IMR-90 (cell line): ENCODE measurements around the gene AXIN1.

Experiments used
- POLR2A ChIP-seq: IDR thresholded peaks from 2 replicates; pipeline ENCODE4 v1.6.1; 2012; ENCODE audit warnings: mild to moderate bottlenecking, low read depth, low read length
- RAD21 ChIP-seq: IDR thresholded peaks from 2 replicates; pipeline ENCODE4 v1.6.1; 2012; ENCODE audit warnings: low read length, improper control_type of control experiment
- TF ChIP-seq, protein P1 (sequence below): conservative IDR thresholded peaks from 2 replicates; pipeline ENCODE4 v1.5.1; 2012; ENCODE audit warnings: mild to moderate bottlenecking, low read depth, low read length, improper control_type of control experiment

DNA sequence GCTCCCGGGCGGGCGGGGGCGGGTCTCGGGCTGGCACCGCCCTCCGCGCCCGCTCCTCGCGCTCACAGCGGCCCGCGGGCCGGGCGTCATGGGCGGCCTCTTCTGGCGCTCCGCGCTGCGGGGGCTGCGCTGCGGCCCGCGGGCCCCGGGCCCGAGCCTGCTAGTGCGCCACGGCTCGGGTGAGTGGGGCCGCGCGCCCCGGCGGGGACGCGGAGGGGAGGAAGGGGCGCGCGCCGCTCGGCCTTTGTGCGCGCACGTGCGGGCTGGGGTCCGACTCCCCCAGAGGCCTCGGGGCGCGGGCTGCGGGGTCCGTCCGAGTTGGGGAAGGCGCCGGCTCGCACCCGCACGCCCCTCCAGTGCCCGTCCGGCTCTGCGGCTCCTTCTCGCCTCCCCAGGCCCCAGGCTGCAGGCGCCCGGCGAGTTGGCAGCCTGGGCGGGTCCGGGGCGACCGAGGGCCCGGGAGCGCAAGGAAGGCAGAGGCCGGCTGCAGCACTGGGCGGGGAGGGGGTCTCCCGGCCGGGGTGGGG lies 44.7 kb upstream of the AXIN1 start, which contains the start of gene NME4:
- TF ChIP-seq, protein P1, sequence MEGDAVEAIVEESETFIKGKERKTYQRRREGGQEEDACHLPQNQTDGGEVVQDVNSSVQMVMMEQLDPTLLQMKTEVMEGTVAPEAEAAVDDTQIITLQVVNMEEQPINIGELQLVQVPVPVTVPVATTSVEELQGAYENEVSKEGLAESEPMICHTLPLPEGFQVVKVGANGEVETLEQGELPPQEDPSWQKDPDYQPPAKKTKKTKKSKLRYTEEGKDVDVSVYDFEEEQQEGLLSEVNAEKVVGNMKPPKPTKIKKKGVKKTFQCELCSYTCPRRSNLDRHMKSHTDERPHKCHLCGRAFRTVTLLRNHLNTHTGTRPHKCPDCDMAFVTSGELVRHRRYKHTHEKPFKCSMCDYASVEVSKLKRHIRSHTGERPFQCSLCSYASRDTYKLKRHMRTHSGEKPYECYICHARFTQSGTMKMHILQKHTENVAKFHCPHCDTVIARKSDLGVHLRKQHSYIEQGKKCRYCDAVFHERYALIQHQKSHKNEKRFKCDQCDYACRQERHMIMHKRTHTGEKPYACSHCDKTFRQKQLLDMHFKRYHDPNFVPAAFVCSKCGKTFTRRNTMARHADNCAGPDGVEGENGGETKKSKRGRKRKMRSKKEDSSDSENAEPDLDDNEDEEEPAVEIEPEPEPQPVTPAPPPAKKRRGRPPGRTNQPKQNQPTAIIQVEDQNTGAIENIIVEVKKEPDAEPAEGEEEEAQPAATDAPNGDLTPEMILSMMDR = no peak
- TF ChIP-seq RAD21 = no peak
- no peak for TF ChIP-seq POLR2A
